ENCODE measurements around the gene ZNF175.

- TF ChIP-seq EZH2 (IDR thresholded peaks at IDR 0.05; ENCODE audit: insufficient read depth, low read length) (no peak), CTCF (IDR thresholded peaks at IDR 0.05; ENCODE audit: insufficient read depth, low read depth, low read length) (no peak)
These were observed 55.6 kb downstream of the ZNF175 start for GRCh38 chr19:51626675-51627074.
